Kidney (tissue), 14 donors: ENCODE data around the gene NUTF2. TPM values are rescaled to one million over a fixed set of nuclear protein-coding genes. Genes with fewer than 3 reads are reported as not detected.

ENCODE experiments used
- DNase-seq, 5 donors: peaks; one replicate each; pipeline ENCODE4 v3.0.0-alpha.2; 2013 to 2020
- FAIRE-seq: peaks from 2 replicates; lab custom pipeline; 2012; peaks lifted over from hg19 to GRCh38; lab: Jason Lieb, UNC
- H3K27ac ChIP-seq, 2 donors: one replicate each; pipeline ENCODE4 v1.7.0; 2013; ENCODE audit warnings: low read depth in 2 of 2, low read length in 2 of 2, inconsistent platforms in 1 of 2
- H3K27me3 ChIP-seq: one replicate; pipeline ENCODE4 v1.7.1; 2013; ENCODE audit warnings: low read length, inconsistent platforms; ENCODE audit not compliant: control insufficient read depth, insufficient read depth
- H3K36me3 ChIP-seq, 3 donors: one replicate each; pipeline versions ENCODE4 v1.7.0 to v1.7.1; 2013; ENCODE audit warnings: low read length in 3 of 3, control low read depth in 1 of 3, inconsistent platforms in 1 of 3; ENCODE audit not compliant: insufficient read depth in 3 of 3, control insufficient read depth in 2 of 3
- H3K4me1 ChIP-seq, 3 donors: one replicate each; pipeline versions ENCODE4 v1.7.0 to v1.7.1; 2013; ENCODE audit warnings: low read length in 3 of 3, inconsistent platforms in 1 of 3, low read depth in 1 of 3; ENCODE audit not compliant: control insufficient read depth in 2 of 3, insufficient read depth in 2 of 3
- H3K4me3 ChIP-seq, 3 donors: one replicate each; pipeline versions ENCODE4 v1.7.0 to v1.8.1; 2013; ENCODE audit warnings: low read length in 3 of 3, control low read depth in 1 of 3, inconsistent platforms in 1 of 3
- H3K9ac ChIP-seq, 3 donors: one replicate each; pipeline versions ENCODE4 v1.7.0 to v1.7.1; 2013; ENCODE audit warnings: low read length in 3 of 3, control low read depth in 1 of 3, inconsistent platforms in 1 of 3
- H3K9me3 ChIP-seq, 3 donors: one replicate each; pipeline versions ENCODE4 v1.7.0 to v1.7.1; 2013; ENCODE audit warnings: low read length in 3 of 3, control low read depth in 1 of 3, inconsistent platforms in 1 of 3; ENCODE audit not compliant: control insufficient read depth in 2 of 3, insufficient read depth in 1 of 3
- intact Hi-C: fragments of 100-400 bp; cut with DNase I; formaldehyde crosslinking; loops from one replicate; pipeline ENCODE4 v1.11.1; 2022
- polyA plus RNA-seq: library from polyadenylated mRNA; stranded (reverse); fragments of 350-450 nt; fragmentation: Illumina TruSeq; extraction: RNeasy Lipid Tissue Mini Kit (QIAGEN cat#74804); gene quantifications from one replicate; pipeline ENCODE4 v1.2.3, GENCODE V29; 2014; ENCODE audit warnings: low read depth, low replicate concordance; ENCODE audit not compliant: insufficient read depth
- total RNA-seq: library from RNA; stranded (reverse); fragmentation: NEBNext Ultra II Directional; extraction: Animal tissue kit (Norgen Biotek cat#: 25700); gene quantifications from one replicate; pipeline ENCODE4 v1.2.1, GENCODE V29; 2021
- TF ChIP-seq, protein P1 (sequence below): IDR thresholded peaks from 3 replicates; pipeline ENCODE4 v1.5.1; 2012; ENCODE audit warnings: mild to moderate bottlenecking, moderate library complexity, borderline replicate concordance; ENCODE audit not compliant: insufficient read depth; ENCODE audit errors: extremely low read depth
- donor health status: control.
- donor health status: control.
- donor health status: control.
- donor health status: control.
- donor health status: control.
- donor health status: DM: yes; HTN: yes; CAD: no.
- donor health status: Normal renal cell carcinoma (clear cell type).

Gene NUTF2
- total and polyA plus RNA-seq, 2 donors from 2014 or later: 76.4 to 107 TPM

DNA sequence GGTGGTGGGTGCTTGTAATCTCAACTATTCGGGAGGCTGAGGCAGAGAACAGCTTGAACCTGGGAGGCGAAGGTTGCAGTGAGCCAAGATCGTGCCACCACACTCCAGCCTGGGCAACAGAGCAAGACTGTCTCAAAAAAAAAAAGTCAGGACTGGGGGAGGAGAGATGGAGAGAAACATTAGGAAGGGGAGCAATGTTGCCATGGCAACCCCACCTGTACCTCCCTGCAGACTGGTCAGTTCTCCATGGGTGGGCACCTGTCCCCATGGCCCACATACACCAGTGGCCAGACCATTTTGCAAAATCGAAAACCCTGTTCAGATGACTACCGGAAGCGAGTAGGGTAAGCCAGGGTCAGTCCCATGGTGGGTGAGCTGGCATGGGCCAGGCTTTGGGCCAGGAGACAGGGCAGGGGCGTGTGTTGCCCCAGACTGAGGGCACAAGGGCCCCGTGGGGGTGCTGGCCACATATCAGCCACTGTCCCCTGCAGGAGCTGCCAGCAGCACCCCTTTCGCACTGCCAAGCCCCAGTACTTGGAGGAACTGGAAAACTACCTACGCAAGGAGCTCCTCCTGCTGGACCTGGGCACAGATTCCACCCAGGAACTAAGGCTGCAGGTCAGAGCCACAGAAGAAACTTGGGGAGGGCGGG is 26.0 kb upstream of the NUTF2 start:
- TF ChIP-seq, protein P1, sequence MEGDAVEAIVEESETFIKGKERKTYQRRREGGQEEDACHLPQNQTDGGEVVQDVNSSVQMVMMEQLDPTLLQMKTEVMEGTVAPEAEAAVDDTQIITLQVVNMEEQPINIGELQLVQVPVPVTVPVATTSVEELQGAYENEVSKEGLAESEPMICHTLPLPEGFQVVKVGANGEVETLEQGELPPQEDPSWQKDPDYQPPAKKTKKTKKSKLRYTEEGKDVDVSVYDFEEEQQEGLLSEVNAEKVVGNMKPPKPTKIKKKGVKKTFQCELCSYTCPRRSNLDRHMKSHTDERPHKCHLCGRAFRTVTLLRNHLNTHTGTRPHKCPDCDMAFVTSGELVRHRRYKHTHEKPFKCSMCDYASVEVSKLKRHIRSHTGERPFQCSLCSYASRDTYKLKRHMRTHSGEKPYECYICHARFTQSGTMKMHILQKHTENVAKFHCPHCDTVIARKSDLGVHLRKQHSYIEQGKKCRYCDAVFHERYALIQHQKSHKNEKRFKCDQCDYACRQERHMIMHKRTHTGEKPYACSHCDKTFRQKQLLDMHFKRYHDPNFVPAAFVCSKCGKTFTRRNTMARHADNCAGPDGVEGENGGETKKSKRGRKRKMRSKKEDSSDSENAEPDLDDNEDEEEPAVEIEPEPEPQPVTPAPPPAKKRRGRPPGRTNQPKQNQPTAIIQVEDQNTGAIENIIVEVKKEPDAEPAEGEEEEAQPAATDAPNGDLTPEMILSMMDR: no peak
- Histone ChIP-seq H3K4me3 (no peak overlapping the region), H3K27ac (no peak overlapping the region), H3K9me3 (no peaks in the 10 kb centered on the region), H3K4me1 (no peaks in the 10 kb centered on the region), H3K9ac (no peak overlapping the region), H3K27me3 (no peaks in the 10 kb centered on the region), H3K36me3 (no peaks in the 10 kb centered on the region)
- intact Hi-C loops: no loop called here
- DNase-seq (no peak), FAIRE-seq (no peak)

DNA sequence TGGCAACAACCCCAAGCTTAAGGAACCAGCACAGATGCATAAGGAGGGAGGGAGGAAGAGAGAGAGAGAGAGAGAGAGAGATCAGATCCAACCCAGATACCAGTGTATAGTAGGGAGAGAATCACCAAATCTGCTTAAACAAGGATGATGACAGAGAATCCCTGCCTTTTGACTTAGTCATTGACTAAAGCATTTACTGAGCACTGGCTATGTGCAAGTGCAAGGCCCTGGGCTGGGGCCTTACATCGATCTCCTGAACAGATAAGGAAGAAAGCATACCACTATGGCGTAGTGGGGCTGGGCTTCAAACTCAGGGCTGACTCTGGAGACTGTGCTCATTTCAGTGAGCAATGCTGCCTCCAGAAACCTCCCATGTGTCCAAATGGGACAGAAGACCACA is 24.2 kb upstream of the NUTF2 start:
- Histone ChIP-seq H3K36me3 (no peaks in the 10 kb centered on the region), H3K27me3 (no peaks in the 10 kb centered on the region), H3K4me1 (no peaks in the 10 kb centered on the region), H3K4me3 (no peak overlapping the region), H3K27ac (no peak overlapping the region), H3K9ac (no peak overlapping the region), H3K9me3 (no peaks in the 10 kb centered on the region)
- no peak for DNase-seq
- no peak for FAIRE-seq
- intact Hi-C loops: no loop called here
- TF ChIP-seq, protein P1: no peak

DNA sequence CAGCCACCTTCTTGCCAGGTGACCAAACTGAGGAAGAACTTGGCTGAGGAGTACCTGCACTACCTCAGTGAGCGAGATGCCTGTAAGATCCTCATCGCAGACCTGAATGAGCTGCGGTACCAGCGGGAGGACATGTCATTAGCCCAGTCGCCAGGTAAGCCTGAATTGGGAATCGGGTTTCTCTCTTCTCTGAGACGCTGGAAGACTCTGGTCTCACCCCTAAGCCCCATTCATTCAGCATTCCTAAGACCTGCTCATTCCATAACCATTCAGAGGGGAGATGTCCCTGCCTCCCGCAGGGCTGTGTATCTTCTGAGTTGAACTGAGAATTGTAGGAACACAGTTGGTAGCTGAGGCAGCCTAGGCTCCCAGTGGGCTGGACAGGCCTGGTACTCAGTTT is 21.6 kb upstream of the NUTF2 start:
- no peak for FAIRE-seq

More for the DNA sequence above, 21.6 kb upstream of the NUTF2 start:
- no peak for DNase-seq
- TF ChIP-seq, protein P1: no peak
- Histone ChIP-seq H3K27ac (no peak overlapping the region), H3K9me3 (no peaks in the 10 kb centered on the region), H3K27me3 (no peaks in the 10 kb centered on the region), H3K36me3 (peaks cover 0 to 9% (median 5%) of the 10 kb centered on the region in 3 donors), H3K4me3 (no peak overlapping the region), H3K9ac (no peak overlapping the region), H3K4me1 (no peaks in the 10 kb centered on the region)
- intact Hi-C loops: no loop called here
